Thyroid gland (tissue), 4 donors: ENCODE data around the gene PCDHGA9.

Experiments
- POLR2A ChIP-seq, 2 donors: fragments of 450-650 bp; IDR thresholded peaks; one replicate each; pipeline ENCODE4 v1.6.1; 2017; ENCODE audit warnings: antibody characterized with exemption in 2 of 2, mild to moderate bottlenecking in 2 of 2, moderate library complexity in 1 of 2
- TF ChIP-seq, protein P1 (sequence below), 6 experiments: fragments of 200-600 bp in 3 of 6; fragments of 450-650 bp in 3 of 6; sonication (generic) in 3 of 6; IDR thresholded peaks; one replicate each; pipeline ENCODE4 v1.5.1; 2016 to 2019; ENCODE audit warnings: antibody characterized with exemption in 6 of 6, mild to moderate bottlenecking in 2 of 6, inconsistent platforms in 1 of 6, moderate library complexity in 1 of 6

DNA sequence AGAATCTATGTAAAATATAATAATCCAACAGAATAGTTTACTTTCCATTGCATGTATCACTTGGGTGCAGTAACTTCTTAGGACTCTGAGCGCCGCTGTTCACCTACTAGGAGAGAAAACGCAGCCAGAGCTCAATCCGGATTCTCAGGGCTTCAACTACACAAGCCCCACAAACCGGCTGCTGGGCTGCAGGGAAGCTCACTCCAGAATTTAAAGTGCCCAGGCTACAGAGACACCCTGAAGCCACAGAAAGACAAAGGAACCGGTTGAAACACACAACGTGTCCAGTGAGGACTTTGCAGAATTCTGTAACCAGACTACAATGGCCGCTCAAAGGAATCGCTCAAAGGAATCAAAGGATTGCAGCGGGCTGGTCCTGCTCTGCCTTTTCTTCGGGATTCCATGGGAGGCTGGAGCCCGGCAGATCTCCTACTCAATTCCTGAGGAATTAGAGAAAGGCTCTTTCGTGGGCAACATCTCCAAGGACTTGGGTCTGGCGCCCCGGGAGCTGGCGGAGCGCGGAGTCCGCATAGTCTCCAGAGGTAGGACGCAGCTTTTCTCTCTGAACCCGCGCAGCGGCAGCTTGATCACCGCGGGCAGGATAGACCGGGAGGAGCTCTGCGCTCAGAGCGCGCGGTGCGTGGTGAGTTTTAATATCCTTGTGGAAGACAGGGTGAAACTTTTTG, 10.4 kb downstream of the PCDHGA9 start, which contains the start of gene PCDHGA10:
- TF ChIP-seq, protein P1, sequence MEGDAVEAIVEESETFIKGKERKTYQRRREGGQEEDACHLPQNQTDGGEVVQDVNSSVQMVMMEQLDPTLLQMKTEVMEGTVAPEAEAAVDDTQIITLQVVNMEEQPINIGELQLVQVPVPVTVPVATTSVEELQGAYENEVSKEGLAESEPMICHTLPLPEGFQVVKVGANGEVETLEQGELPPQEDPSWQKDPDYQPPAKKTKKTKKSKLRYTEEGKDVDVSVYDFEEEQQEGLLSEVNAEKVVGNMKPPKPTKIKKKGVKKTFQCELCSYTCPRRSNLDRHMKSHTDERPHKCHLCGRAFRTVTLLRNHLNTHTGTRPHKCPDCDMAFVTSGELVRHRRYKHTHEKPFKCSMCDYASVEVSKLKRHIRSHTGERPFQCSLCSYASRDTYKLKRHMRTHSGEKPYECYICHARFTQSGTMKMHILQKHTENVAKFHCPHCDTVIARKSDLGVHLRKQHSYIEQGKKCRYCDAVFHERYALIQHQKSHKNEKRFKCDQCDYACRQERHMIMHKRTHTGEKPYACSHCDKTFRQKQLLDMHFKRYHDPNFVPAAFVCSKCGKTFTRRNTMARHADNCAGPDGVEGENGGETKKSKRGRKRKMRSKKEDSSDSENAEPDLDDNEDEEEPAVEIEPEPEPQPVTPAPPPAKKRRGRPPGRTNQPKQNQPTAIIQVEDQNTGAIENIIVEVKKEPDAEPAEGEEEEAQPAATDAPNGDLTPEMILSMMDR (IDR thresholded peaks at IDR 0.05), result peak in 5 of 6 experiments; percentile 20 to 51 (median 44)
- TF ChIP-seq POLR2A (IDR thresholded peaks at IDR 0.05), result no peak
